22Rv1 (cell line): ENCODE measurements around the gene GIPR.

Experiments
- ZFX ChIP-seq: fragments of 450-650 bp; IDR thresholded peaks from 2 replicates; pipeline ENCODE4 v1.6.1; 2017; ENCODE audit warnings: antibody characterized with exemption, borderline replicate concordance
- TF ChIP-seq, protein P1 (sequence below): fragments of 450-650 bp; IDR thresholded peaks from 2 replicates; pipeline ENCODE4 v1.5.1; 2017; ENCODE audit warnings: mild to moderate bottlenecking

DNA sequence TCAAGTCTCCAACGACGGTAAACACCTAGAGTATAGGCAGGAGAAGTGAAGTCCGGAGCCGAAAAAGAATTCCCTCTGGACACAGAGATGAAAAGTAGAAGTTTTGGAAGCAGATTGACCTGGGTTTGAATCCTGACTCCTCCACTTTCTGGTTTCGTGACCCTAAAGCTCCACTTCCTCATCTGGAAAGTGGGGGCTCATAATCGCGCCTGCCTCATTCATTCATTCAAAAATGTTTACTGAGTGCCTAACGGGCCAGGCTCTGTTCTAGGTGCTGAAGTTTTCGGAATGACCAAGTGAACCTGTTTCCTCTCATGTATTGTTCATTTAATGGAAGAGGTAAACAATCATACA is 21.7 kb upstream of the GIPR start:
- TF ChIP-seq, protein P1, sequence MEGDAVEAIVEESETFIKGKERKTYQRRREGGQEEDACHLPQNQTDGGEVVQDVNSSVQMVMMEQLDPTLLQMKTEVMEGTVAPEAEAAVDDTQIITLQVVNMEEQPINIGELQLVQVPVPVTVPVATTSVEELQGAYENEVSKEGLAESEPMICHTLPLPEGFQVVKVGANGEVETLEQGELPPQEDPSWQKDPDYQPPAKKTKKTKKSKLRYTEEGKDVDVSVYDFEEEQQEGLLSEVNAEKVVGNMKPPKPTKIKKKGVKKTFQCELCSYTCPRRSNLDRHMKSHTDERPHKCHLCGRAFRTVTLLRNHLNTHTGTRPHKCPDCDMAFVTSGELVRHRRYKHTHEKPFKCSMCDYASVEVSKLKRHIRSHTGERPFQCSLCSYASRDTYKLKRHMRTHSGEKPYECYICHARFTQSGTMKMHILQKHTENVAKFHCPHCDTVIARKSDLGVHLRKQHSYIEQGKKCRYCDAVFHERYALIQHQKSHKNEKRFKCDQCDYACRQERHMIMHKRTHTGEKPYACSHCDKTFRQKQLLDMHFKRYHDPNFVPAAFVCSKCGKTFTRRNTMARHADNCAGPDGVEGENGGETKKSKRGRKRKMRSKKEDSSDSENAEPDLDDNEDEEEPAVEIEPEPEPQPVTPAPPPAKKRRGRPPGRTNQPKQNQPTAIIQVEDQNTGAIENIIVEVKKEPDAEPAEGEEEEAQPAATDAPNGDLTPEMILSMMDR = no peak
- no peak for TF ChIP-seq ZFX
